DOHH2 (cell line): ENCODE measurements around the gene ONECUT3.

Source experiments
- EZH2phosphoT487 ChIP-seq: fragments of 200-600 bp; sonication (generic); IDR thresholded peaks from 2 replicates; pipeline ENCODE4 v1.6.1; 2017; ENCODE audit warnings: borderline replicate concordance, mild to moderate bottlenecking, antibody characterized with exemption, low read length, moderate library complexity, mixed read lengths
- TF ChIP-seq, protein P1 (sequence below): fragments of 200-600 bp; sonication (generic); IDR thresholded peaks from one replicate; pipeline ENCODE4 v1.5.1; 2014; ENCODE audit warnings: antibody characterized with exemption, mild to moderate bottlenecking, low read depth, low read length; ENCODE audit not compliant: poor library complexity, severe bottlenecking

DNA sequence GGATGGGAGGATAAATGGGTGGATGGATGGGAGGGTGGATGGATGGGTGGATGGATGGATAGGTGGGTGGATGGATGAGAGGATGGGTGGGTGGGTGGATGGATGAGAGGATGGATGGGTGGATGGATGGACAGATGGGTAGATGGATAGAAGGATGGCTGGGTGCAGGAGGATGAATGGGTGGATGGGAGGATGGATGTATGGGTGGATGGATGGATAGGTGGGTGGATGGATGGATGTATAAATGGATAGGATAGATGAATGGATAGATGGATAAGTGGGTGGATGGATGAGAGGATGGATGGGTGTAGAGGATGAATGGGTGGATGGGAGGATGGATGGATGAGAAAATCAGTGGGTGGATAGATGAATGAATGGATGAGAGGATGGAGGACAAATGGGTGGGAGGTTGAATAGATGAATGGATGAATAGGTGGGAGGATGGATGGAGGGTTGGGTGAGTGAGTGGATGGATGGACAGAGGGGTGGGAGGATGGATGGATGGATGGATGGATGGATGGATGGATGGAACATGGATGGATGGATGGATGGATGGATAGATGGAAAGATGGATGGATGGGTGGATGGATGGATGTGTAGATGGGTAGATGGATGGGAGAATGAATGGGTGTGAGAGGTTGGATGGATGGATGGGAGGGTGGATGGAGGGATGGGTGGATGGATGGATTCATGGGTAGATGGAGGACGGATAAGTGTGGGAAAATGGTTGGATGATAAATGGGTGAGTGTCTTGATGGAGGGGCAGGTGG is 35.9 kb upstream of the ONECUT3 start:
- TF ChIP-seq, protein P1, sequence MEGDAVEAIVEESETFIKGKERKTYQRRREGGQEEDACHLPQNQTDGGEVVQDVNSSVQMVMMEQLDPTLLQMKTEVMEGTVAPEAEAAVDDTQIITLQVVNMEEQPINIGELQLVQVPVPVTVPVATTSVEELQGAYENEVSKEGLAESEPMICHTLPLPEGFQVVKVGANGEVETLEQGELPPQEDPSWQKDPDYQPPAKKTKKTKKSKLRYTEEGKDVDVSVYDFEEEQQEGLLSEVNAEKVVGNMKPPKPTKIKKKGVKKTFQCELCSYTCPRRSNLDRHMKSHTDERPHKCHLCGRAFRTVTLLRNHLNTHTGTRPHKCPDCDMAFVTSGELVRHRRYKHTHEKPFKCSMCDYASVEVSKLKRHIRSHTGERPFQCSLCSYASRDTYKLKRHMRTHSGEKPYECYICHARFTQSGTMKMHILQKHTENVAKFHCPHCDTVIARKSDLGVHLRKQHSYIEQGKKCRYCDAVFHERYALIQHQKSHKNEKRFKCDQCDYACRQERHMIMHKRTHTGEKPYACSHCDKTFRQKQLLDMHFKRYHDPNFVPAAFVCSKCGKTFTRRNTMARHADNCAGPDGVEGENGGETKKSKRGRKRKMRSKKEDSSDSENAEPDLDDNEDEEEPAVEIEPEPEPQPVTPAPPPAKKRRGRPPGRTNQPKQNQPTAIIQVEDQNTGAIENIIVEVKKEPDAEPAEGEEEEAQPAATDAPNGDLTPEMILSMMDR, result no peak
- TF ChIP-seq EZH2phosphoT487, result no peak
